KOPT-K1 (cell line): ENCODE data around the gene TMEM51.

Source experiments
- H3K27ac ChIP-seq: fragments of 200-600 bp; sonication (generic); 2 replicates; pipeline ENCODE4 v1.5.1; 2016; ENCODE audit warnings: antibody characterized with exemption, mild to moderate bottlenecking, low read depth, low read length; ENCODE audit not compliant: poor library complexity, severe bottlenecking
- H3K36me3 ChIP-seq: fragments of 200-600 bp; sonication (generic); 2 replicates; pipeline ENCODE4 v1.5.1; 2017; ENCODE audit warnings: antibody characterized with exemption, mild to moderate bottlenecking, low read length, moderate library complexity; ENCODE audit not compliant: insufficient read depth
- H3K9me3 ChIP-seq: fragments of 200-600 bp; sonication (generic); 2 replicates; pipeline ENCODE4 v1.5.1; 2017; ENCODE audit warnings: antibody characterized with exemption, low read length, mild to moderate bottlenecking; ENCODE audit not compliant: insufficient read depth, poor library complexity, severe bottlenecking

Gene TMEM51

GRCh38 chr1:15187175-15188129 lies 33.9 kb downstream of the TMEM51 start:
- Histone ChIP-seq H3K9me3 (no peaks in the 10 kb centered on the region), H3K27ac (no peak overlapping the region), H3K36me3 (no peaks in the 10 kb centered on the region)

DNA sequence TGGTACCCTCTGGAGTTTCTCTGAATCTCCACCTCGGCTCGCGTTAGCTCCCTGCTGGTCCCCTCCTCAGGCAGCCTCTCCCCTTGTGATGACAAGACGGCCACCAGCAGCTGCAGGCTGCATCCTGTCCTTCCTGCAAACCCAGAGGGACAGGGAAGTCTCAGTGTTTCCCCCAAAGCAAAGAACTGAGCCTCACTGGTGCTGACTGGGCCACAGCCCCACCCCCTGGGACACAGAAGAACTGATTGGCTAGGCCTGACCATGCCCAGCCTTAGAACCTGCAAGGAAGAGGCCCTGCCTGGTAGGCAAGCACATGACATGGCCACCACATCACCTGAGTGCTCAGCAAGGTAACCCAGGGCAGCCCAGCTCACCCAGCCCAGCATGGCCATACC lies 34.6 kb downstream of the TMEM51 start:
- Histone ChIP-seq H3K9me3 (no peaks in the 10 kb centered on the region), H3K27ac (no peak overlapping the region), H3K36me3 (no peaks in the 10 kb centered on the region)

GRCh38 chr1:15188678-15189077 lies 35.1 kb downstream of the TMEM51 start:
- no peaks in the 10 kb centered on the region for H3K9me3 ChIP-seq
- H3K27ac ChIP-seq, result no peak overlapping the region
- no peaks in the 10 kb centered on the region for H3K36me3 ChIP-seq

DNA sequence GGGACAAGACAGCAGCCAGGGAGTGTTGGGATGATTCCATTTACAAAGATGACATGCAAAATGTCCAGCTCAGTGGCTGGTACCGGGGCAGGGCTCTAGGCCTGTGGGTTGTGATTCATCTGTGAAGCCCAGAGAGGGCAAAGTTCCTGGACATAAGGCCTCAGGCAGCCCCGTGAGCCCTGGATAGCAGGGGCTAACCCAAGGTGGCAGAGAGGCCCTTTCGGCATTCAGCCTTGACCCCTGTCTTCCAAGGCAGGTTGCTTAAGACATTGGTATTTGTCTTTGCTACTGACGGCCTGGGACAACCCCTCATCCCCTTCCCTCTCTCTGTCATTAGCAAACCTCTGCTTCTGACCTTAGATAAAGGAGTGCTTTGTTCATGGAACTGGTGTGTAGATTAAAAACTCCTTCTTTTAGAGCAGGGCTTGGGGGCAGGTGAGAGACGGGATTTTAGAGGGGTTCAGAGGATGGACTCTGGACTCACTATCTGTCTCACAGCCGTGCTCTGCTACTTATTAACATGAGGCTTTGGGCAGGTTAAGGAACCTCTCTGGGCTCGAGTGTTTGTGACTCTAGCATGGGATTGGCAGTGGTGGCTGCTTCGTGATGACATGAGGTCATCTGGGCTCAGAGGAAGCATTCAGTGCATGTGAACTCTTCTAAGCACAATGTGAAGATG lies 36.3 kb downstream of the TMEM51 start:
- Histone ChIP-seq H3K27ac (no peak overlapping the region), H3K9me3 (no peaks in the 10 kb centered on the region)

GRCh38 chr1:15191267-15191666 lies 37.7 kb downstream of the TMEM51 start:
- no peaks in the 10 kb centered on the region for H3K9me3 ChIP-seq
- H3K27ac ChIP-seq, result no peak overlapping the region
- H3K36me3 ChIP-seq, result no peaks in the 10 kb centered on the region

More for the DNA sequence above, 36.3 kb downstream of the TMEM51 start:
- H3K36me3 ChIP-seq, result no peaks in the 10 kb centered on the region

DNA sequence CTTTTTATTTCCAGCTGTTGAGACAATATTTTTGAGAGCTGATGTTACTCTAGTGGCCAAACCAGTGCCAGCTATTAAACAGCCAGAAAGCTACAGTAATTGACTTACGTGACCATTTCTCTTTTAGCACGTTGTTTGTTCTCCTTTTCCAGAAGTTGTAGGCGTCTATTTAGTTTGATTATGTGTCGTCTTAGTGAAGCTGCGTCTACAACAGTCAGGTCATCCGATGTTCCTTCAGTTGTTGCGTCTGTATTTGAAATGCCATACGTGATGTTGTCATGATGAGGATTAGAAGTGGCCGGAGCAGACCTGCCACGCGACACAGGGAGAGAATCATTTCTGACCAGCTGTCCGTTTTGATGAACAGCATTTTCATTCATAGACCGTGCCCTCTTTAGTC lies 38.2 kb downstream of the TMEM51 start:
- Histone ChIP-seq H3K36me3 (no peaks in the 10 kb centered on the region), H3K9me3 (no peaks in the 10 kb centered on the region), H3K27ac (no peak overlapping the region)

- H3K27ac ChIP-seq, result no peak overlapping the region
- no peaks in the 10 kb centered on the region for H3K36me3 ChIP-seq
- H3K9me3 ChIP-seq, result no peaks in the 10 kb centered on the region
These were observed 39.5 kb downstream of the TMEM51 start for GRCh38 chr1:15192916-15193550.

- Histone ChIP-seq H3K27ac (no peak overlapping the region), H3K9me3 (no peaks in the 10 kb centered on the region), H3K36me3 (no peaks in the 10 kb centered on the region)
These were observed 42.0 kb downstream of the TMEM51 start for GRCh38 chr1:15195420-15196052.

DNA sequence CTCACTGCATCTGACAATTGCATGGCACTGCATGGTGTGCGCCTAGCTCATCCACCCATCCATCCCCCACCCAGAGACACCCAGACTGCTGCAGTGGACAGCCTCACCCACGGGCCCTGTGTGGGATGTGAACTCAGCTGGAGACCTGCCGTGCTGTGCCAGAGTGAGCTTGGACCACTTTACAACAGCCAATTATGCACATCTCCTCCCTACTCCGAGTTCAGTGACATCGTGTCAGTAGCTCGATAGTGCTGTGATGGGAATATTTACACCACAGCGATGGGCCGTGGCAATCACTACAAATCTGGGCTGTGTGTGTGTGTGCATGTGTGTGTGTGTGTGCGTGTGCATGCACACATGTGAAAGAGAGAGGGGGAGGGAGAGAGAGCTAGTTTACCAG lies 42.5 kb downstream of the TMEM51 start:
- Histone ChIP-seq H3K9me3 (no peaks in the 10 kb centered on the region), H3K36me3 (no peaks in the 10 kb centered on the region), H3K27ac (no peak overlapping the region)

DNA sequence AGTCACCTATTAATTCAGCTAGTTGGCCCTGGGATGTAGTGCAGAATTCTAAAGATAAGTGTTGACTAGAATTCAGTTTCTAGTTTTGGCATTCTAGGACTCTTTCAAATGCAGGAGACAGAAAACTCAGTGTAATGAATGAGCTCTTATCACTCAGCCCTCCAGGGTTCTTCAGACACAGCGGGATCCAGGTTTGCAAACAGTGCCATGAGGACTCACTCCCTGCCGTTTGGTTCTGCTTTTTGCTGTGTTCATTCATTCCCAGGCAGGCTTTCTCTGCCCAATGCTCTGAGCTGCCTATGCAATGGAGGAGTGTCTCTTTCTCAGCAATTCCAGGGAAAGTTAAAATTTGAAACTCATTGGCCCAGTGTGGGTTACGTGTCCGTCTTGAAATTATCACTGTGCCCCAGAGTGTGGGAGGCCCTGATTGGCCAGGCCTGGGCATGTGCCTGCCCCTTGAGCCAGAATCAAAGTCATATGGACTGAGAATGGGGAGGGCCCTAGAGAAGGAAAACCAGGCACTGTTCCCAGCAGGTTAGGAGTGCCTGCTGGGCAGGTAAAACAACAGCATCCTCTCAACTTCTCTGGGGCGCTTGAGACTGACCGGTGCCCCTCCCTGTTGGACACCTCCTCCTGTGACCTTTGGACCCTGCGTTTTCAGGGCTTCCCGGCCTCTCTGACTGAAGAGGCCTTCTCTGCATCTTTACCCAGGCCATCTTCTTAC lies 43.4 kb downstream of the TMEM51 start:
- H3K27ac ChIP-seq, result no peak overlapping the region

DNA sequence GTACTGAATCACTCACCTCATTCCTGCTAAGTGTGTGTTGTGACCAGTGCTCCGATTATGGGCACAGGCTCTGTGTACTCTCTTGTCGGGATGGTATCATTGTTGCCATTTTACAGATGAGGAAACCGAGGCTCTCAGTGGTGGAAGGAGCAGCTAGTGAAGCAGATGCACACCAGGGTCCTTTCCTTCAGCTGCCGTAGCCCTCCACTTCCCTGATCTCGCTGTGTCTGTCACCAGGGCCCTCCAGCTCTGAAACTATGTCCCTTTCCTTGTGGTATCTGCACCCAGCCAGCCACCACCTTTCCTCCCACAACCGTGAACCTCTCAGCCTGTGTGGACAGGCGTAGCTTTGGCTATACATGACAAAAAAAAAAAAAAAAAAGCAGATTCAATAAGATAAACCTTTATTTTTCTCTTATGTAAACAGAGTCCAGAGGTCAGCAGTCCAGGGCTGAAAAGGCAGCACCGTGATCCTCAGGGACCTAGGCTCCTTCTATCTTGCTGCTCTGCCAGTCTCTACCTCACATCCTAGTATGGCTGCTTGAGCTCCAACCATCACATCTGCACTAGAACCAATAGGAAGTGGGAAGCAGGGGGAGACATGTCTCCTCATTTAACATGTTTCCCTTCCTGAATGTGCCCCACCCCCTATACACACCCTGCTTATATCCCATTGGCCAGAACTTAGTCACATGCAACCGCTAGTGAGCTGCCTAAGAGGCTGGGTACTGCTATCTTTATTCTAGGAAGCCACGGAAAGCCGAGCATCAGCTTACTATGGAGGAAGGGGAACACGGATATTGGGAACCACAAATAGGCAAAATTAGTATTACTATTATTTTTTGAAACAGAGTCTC lies 44.3 kb downstream of the TMEM51 start:
- Histone ChIP-seq H3K27ac (no peak overlapping the region), H3K9me3 (no peaks in the 10 kb centered on the region), H3K36me3 (no peaks in the 10 kb centered on the region)

More for the DNA sequence above, 43.4 kb downstream of the TMEM51 start:
- no peaks in the 10 kb centered on the region for H3K36me3 ChIP-seq
- no peaks in the 10 kb centered on the region for H3K9me3 ChIP-seq

GRCh38 chr1:15198684-15199083 lies 45.1 kb downstream of the TMEM51 start:
- H3K36me3 ChIP-seq, result no peaks in the 10 kb centered on the region
- H3K27ac ChIP-seq, result no peak overlapping the region

DNA sequence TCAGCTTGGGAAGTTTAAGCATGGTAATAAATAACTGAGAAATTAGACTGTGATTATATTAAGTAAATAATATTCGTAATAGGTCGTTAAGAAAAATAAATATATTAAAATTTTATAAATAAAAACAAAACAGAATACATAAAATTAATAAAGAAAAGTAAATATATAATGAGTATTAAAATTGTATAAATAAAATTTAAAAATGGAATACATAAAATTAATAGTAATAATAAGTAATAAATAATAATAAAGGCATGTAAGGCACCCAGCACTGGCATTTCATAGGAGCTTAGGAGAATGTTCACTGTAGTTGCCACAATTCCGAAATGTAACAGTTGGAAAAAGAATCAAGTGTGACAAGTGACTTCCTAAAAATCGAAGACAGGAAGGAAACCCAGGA lies 47.7 kb downstream of the TMEM51 start:
- no peak overlapping the region for H3K27ac ChIP-seq
- no peaks in the 10 kb centered on the region for H3K9me3 ChIP-seq
- H3K36me3 ChIP-seq, result no peaks in the 10 kb centered on the region

More at GRCh38 chr1:15198684-15199083, 45.1 kb downstream of the TMEM51 start:
- no peaks in the 10 kb centered on the region for H3K9me3 ChIP-seq
